Rectal smooth muscle tissue (tissue), 1 donor: Measurements from ENCODE around the gene SIRPB1.

Source experiments
- H3K27ac ChIP-seq: one replicate; pipeline ENCODE4 v1.7.0; 2013; ENCODE audit warnings: low read depth, low read length, inconsistent platforms
- H3K27me3 ChIP-seq: one replicate; pipeline ENCODE4 v1.7.0; 2013; ENCODE audit warnings: low read length; ENCODE audit not compliant: control insufficient read depth, insufficient read depth
- H3K36me3 ChIP-seq: one replicate; pipeline ENCODE4 v1.7.0; 2013; ENCODE audit warnings: low read length; ENCODE audit not compliant: control insufficient read depth, insufficient read depth
- H3K4me1 ChIP-seq: one replicate; pipeline ENCODE4 v1.7.0; 2013; ENCODE audit warnings: low read length; ENCODE audit not compliant: control insufficient read depth, insufficient read depth
- H3K4me3 ChIP-seq: one replicate; pipeline ENCODE4 v1.7.0; 2013; ENCODE audit warnings: low read length
- H3K9ac ChIP-seq: one replicate; pipeline ENCODE4 v1.7.0; 2013; ENCODE audit warnings: low read length

SIRPB1 gene

DNA sequence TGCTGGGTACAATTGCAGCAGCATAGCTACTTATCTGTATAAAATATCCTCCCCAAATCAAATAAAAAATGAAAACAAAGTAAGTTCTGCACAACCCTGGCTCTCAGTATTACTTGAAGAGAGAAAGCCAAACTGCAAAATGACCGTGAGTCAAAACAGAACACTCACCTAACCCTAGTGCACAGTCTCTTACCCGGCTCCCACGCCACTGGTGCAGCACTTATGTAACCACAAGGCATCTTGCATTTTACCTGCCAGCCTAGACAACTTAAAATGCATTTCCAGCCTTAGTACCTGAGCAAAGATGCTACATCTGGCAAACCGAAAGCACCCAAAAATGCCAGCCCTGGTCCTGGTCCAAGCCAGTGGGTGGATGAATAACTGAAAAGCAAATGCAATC, 12.4 kb upstream of the SIRPB1 start:
- Histone ChIP-seq H3K27me3 (no peaks in the 10 kb centered on the region), H3K4me3 (no peak overlapping the region), H3K36me3 (no peaks in the 10 kb centered on the region), H3K27ac (no peak overlapping the region), H3K9ac (no peak overlapping the region), H3K4me1 (no peaks in the 10 kb centered on the region)

DNA sequence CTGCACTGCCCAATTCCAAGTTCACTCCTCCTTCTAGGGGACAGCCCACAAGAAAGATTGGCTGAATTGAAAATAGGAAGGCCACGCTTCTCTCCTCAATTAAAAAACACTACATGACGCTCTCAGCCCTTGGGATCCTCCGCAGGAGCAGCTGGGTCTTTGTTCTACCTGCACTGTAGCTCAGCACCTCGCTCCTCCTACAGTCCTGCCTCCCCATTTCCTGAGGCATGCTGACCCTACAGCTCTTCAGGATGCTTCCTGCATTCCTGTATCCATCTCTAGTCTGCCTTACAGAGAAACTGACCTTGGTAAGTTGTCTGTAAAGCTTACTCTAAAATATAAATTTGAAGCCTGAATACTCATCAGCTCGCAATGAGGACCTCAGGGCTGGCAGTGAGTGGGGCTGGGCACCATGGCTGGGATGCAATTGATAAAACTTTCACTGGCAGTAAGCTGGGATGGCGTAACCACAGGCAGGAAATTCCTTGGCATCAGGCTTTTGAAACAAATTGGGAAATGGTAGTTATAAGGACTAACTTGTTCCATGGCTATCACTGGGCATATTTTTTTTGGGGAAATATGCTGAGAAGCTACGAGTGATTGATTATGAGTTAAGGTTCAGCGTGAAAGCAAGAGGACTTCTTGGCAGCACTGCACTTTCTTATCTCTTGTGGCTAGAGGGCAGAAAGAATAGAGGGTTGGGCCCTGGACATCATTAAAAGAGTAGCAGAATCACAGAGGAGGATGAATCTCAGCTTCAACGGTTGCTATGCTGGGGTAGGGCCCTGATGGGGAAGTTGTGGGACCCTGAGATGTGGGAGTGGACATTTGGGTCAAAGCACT, 11.7 kb upstream of the SIRPB1 start:
- Histone ChIP-seq H3K4me3 (no peak overlapping the region), H3K36me3 (no peaks in the 10 kb centered on the region), H3K9ac (no peak overlapping the region), H3K27me3 (no peaks in the 10 kb centered on the region), H3K4me1 (no peaks in the 10 kb centered on the region), H3K27ac (no peak overlapping the region)

DNA sequence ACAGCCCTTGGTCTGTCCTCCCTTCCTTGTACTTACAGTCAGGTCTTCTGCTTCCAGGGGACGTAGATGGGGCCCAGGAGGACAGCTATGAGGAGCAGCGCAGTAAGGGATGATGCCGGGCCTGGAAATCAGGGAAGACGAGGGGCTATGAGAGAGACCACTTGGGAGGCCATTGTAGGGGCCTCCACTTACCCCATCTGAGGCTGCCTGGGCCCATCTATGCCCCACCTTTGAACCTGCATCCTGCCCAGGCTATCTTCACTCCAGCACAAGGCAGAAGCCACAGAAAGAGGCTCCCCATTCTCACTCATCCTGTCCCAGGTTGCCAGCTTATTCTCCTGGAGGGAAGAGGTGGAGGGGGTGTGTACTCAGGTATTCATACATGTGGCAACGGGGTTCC, 10.4 kb upstream of the SIRPB1 start:
- Histone ChIP-seq H3K9ac (no peak overlapping the region), H3K27ac (no peak overlapping the region)

DNA sequence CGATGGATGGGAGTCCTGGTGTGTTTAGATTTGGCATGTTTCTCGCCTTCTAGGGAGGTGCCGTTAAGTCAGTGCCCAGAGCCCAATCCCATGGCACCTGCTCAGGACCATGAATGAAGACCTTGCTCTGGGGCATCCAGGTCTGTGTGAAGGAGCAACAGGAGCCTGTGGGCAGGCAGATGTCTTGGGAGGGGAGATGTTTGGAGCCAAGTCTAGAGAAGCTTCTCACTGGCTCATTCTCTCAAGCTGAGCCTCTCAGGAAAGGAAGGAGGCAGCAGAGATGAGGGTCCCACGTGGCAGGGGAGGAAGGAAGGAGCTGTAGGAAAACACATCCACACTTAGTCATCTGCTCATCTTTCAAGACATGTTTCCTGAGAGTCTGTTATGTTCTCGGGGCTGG, 9.5 kb upstream of the SIRPB1 start:
- no peaks in the 10 kb centered on the region for H3K36me3 ChIP-seq

More for the DNA sequence above, 10.4 kb upstream of the SIRPB1 start:
- Histone ChIP-seq H3K36me3 (no peaks in the 10 kb centered on the region), H3K4me3 (no peak overlapping the region), H3K4me1 (no peaks in the 10 kb centered on the region), H3K27me3 (no peaks in the 10 kb centered on the region)

DNA sequence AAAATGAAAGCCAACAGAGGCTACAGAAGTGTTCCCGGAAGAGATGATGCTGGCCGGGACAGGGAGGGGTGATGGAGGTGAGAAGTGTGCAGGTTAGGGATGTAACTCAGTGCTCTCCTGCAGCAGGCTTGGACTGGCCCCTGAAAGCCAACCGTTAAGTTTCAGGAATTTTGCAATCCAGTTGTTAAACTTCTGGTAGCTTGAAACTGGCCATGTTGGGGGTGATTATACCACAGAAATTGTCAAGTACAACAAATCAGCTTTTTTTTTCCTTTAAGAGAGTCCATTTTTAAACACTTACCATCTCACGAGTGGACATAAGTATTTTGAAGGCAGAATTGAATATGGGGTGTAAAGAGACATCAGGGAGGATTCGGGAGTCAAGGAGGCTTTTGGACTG, 8.8 kb upstream of the SIRPB1 start:
- Histone ChIP-seq H3K4me3 (no peak overlapping the region), H3K9ac (no peak overlapping the region), H3K27me3 (no peaks in the 10 kb centered on the region), H3K27ac (no peak overlapping the region), H3K36me3 (no peaks in the 10 kb centered on the region), H3K4me1 (no peaks in the 10 kb centered on the region)

More for the DNA sequence above, 9.5 kb upstream of the SIRPB1 start:
- Histone ChIP-seq H3K9ac (no peak overlapping the region), H3K4me1 (no peaks in the 10 kb centered on the region), H3K27me3 (no peaks in the 10 kb centered on the region), H3K27ac (no peak overlapping the region), H3K4me3 (no peak overlapping the region)

DNA sequence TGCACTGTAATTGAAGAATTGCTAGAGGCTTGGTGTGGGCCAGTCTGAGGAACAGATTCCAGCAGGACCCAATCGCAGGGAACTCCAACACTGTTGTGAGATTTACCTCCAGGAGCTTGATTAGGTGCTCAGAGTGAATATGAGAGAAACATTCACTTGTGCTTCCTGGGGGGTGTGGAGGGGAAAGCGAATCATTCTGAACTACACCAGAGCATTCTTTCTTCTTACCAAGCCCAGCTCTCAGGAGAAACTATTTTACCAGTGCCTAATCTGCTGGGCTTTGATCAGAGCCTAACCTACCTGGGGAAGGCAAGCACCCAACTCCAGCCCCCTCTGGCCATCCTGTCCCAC, 7.4 kb upstream of the SIRPB1 start:
- no peak overlapping the region for H3K4me3 ChIP-seq
- no peak overlapping the region for H3K9ac ChIP-seq
- no peaks in the 10 kb centered on the region for H3K36me3 ChIP-seq
- no peak overlapping the region for H3K27ac ChIP-seq
- no peaks in the 10 kb centered on the region for H3K4me1 ChIP-seq
- no peaks in the 10 kb centered on the region for H3K27me3 ChIP-seq

DNA sequence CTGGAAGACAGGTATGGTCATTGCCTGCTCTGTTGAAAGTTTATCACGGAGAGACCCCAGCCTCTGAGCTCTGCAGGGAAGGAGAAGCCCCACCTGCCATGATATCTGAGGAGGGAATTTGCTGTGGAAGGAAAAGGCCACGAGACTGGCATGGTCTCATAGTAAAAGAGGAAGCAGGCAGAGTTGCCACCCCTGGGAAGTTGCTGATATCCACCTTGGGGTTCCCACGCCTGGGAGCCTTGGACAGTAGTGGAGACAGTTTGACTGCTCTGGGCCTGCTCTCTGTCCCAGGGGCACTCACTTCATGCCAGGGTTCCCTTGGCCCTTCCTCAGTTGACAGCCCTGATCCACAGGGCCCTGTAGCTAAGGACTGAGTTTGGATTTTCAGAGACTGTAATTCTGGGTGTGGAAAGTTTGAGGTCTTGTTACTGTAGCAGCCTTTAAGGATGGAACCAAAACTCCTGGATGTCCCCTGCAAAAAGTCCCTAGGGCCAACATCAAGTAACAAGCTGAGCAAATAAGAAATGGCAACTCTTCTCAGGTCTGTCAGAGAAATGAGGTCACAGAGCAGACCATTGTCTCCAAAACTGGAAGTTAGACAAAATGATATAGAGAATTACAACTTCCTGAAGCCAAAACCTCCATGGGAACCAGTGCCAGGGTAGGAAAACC, 6.9 kb upstream of the SIRPB1 start:
- H3K9ac ChIP-seq: no peak overlapping the region
- no peaks in the 10 kb centered on the region for H3K27me3 ChIP-seq
- no peaks in the 10 kb centered on the region for H3K36me3 ChIP-seq
- no peak overlapping the region for H3K27ac ChIP-seq
- H3K4me1 ChIP-seq: no peaks in the 10 kb centered on the region
- H3K4me3 ChIP-seq: no peak overlapping the region

DNA sequence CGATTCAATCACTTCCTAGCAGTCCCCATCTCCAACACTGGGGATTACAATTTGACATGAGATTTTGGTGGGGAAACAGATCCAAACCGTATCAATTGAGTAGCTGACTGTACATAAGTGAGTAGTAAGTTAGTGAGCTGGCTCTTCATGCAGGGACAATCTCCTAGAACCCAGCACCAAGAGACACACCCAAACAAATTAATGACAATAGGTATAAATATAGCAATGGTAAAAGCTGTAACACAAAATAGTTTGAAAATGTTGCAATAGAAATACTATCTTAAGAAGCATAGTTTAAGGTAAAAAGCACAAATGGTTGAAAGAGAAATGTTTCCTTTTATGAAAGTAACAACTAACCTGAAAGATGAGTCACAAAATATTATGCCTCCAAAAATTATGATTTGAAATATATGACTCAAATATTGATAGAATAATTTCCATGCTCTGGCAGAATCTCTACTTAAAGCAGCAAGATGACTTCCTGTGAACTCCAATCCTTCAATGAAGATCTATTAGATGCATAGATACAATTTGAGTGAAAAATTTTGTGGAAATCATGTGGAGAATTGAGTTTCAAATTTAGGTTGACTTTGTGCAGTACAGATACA, 5.4 kb upstream of the SIRPB1 start:
- H3K27ac ChIP-seq: no peak overlapping the region
- no peaks in the 10 kb centered on the region for H3K27me3 ChIP-seq
- H3K36me3 ChIP-seq: no peaks in the 10 kb centered on the region
- no peak overlapping the region for H3K4me3 ChIP-seq
- H3K9ac ChIP-seq: no peak overlapping the region
- H3K4me1 ChIP-seq: no peaks in the 10 kb centered on the region

DNA sequence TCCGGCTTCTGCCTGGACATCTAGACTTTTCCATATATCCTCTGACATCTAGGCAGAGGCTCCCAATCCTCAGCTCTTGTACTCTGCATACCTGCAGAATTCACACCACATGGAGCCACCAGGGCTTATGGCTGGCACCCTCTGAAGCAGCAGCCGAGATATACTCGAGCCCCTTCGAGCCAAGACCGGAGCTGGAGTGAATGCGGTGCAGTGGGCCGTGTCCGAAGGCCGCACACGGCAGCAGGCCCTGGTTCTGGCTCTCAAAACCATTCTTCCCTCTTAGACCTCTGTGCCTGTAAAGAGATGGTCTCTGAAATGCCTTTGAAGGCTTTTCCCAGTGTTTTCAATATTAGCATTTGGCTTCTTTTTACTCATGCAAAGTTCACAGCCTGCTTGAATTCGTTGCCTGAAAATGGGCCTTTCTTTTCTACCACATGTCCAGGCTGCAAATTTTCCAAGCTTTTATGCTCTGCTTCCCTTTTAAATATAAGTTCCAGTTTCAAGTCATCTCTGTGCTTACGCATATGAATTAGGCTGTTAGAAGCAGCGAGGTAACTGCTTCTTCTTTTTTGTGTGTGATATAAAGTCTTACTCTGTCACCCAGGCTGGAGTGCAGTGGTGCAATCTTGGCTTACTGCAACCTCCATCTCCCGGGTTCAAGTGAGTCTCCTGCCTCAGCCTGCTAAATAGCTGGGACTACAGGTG, 3.8 kb upstream of the SIRPB1 start:
- H3K4me1 ChIP-seq: no peaks in the 10 kb centered on the region
- H3K27ac ChIP-seq: no peak overlapping the region

DNA sequence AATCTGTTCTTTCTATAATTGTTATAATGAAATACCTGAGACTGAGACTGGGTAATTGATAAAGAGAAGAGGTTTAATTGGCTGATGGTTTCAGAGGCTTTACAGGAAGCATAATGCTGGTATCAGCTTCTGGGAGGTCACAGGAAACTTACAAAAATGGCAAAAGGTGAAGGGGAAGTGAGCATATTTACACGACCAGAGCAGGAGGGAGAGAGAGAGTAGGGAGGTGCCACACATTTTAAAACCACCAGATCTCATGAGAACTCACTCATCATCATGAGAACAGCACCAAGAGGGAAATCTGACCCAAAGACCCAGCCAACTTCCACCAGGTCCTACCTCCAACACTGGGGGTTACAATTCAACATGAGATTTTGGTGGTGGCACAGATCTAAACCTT, 2.6 kb upstream of the SIRPB1 start:
- Histone ChIP-seq H3K36me3 (no peaks in the 10 kb centered on the region), H3K27me3 (no peaks in the 10 kb centered on the region), H3K9ac (no peak overlapping the region), H3K4me1 (no peaks in the 10 kb centered on the region), H3K4me3 (no peak overlapping the region), H3K27ac (no peak overlapping the region)

More for the DNA sequence above, 3.8 kb upstream of the SIRPB1 start:
- Histone ChIP-seq H3K27me3 (no peaks in the 10 kb centered on the region), H3K9ac (no peak overlapping the region), H3K4me3 (no peak overlapping the region), H3K36me3 (no peaks in the 10 kb centered on the region)

DNA sequence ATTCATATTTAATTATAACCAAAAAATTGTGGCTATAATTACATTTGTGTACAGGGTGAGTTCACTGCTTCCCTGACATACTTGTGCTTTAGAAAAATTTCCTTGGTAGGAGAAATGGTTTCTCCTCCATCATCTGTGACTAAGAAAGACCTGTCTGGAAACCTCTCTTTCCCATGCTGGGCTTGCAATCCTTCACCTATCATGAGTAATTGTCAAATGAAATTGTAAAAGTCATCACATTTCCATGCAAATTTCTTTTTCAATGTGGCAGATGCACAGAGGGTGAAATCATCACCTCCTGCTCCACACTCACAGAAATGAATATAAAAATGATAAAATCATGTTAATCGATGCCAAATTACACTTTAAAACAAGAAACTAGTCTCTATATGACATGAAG, 1.5 kb upstream of the SIRPB1 start:
- Histone ChIP-seq H3K27ac (no peak overlapping the region), H3K27me3 (no peaks in the 10 kb centered on the region), H3K4me3 (no peak overlapping the region), H3K9ac (no peak overlapping the region), H3K36me3 (no peaks in the 10 kb centered on the region), H3K4me1 (no peaks in the 10 kb centered on the region)

DNA sequence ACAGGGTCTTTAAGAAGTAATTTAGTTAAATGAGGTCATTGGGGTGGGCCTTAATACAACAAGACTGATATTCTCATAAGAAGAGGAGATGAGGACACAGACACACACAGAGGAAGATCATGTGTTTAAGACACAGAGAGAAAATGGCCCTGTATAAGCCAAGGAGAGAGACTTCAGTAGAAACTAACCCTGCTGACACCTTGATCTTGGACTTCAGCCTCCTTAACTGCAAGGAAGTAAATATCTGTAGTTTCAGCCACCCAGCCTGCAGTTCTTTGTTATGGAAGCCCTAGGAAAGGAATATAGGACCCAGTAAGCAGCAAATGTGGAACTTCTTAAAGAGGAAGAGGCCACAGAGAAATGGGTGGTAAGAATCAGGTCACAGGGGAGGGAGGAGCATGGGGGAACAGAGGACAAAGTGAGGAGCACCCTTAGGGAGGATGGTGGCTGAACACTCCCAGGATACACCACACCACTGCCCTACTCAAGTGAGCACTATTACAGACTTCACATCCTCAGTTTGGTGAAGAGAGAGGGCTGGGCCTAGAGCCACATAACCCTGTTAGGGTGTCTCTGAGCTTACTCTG, 762 bp downstream of the SIRPB1 start:
- no peak overlapping the region for H3K27ac ChIP-seq

More for the DNA sequence above, 762 bp downstream of the SIRPB1 start:
- no peak overlapping the region for H3K9ac ChIP-seq
- no peaks in the 10 kb centered on the region for H3K27me3 ChIP-seq
- H3K4me1 ChIP-seq: no peaks in the 10 kb centered on the region
- no peak overlapping the region for H3K4me3 ChIP-seq
- H3K36me3 ChIP-seq: no peaks in the 10 kb centered on the region
